HG02759 (cell line): ENCODE results near the gene DPP6.

Experiments used
- ATAC-seq: cut with Tn5 transposase; IDR thresholded peaks from one replicate; pipeline ENCODE4 v1.9.1; 2021; ENCODE audit warnings: mild to moderate bottlenecking, moderate library complexity; ENCODE audit not compliant: unreplicated experiment

Gene DPP6

GRCh38 chr7:154231732-154232131 is 179.5 kb downstream of the DPP6 start:
- no peak for ATAC-seq

- ATAC-seq = no peak
These were observed 180.5 kb downstream of the DPP6 start for GRCh38 chr7:154232700-154233099.

- no peak for ATAC-seq
These were observed 189.8 kb downstream of the DPP6 start for GRCh38 chr7:154241988-154242387.

GRCh38 chr7:154242709-154243108 is 190.5 kb downstream of the DPP6 start:
- ATAC-seq = no peak

GRCh38 chr7:154252046-154252445 is 199.8 kb downstream of the DPP6 start:
- ATAC-seq = no peak

- no peak for ATAC-seq
These were observed 201.6 kb downstream of the DPP6 start for GRCh38 chr7:154253810-154254209.

GRCh38 chr7:154255324-154255723 is 203.1 kb downstream of the DPP6 start:
- no peak for ATAC-seq

- ATAC-seq = no peak
These were observed 204.0 kb downstream of the DPP6 start for GRCh38 chr7:154256150-154256549.

- ATAC-seq = no peak
These were observed 207.2 kb downstream of the DPP6 start for GRCh38 chr7:154259396-154259795.

GRCh38 chr7:154287356-154287755 is 235.2 kb downstream of the DPP6 start:
- no peak for ATAC-seq

- ATAC-seq = no peak
These were observed 236.9 kb downstream of the DPP6 start for GRCh38 chr7:154289119-154289518.

- no peak for ATAC-seq
These were observed 244.2 kb downstream of the DPP6 start for GRCh38 chr7:154296443-154296842.

- no peak for ATAC-seq
These were observed 247.5 kb downstream of the DPP6 start for GRCh38 chr7:154299736-154300135.

- no peak for ATAC-seq
These were observed 250.2 kb downstream of the DPP6 start for GRCh38 chr7:154302380-154302779.

GRCh38 chr7:154304231-154304630 is 252.0 kb downstream of the DPP6 start:
- no peak for ATAC-seq

GRCh38 chr7:154304740-154305700 is 252.8 kb downstream of the DPP6 start:
- ATAC-seq = no peak

GRCh38 chr7:154306036-154306435 is 253.8 kb downstream of the DPP6 start:
- no peak for ATAC-seq

- ATAC-seq = no peak
These were observed 256.7 kb downstream of the DPP6 start for GRCh38 chr7:154308928-154309327.

GRCh38 chr7:154310114-154310513 is 257.9 kb downstream of the DPP6 start:
- no peak for ATAC-seq

- no peak for ATAC-seq
These were observed 272.0 kb downstream of the DPP6 start for GRCh38 chr7:154324196-154324595.

GRCh38 chr7:154326421-154326820 is 274.2 kb downstream of the DPP6 start:
- ATAC-seq = no peak

- no peak for ATAC-seq
These were observed 278.1 kb downstream of the DPP6 start for GRCh38 chr7:154330318-154330717.
